ENCODE data around the gene MRPL24.
"Not testable (repeated sequence)": the region's sequence is repeated elsewhere in the genome, so short reads cannot be mapped to it uniquely, and the experiment has no call there.

MRPL24 gene

DNA sequence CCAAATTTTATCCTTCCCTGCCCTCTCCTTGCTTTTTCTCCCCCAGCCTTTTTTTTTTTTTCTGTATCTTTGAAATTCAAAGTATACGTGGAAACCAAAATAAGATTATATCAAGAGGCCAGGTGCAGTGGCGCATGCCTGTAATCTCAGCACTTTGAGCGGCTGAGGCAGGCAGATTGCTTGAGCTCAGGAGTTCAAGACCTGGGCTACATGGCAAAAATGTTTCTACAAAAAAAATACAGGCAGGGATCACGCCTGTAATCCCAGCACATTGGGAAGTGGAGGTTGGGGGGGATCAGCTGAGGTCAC, 19.9 kb upstream of the MRPL24 start:
- TF ChIP-seq, protein P1, sequence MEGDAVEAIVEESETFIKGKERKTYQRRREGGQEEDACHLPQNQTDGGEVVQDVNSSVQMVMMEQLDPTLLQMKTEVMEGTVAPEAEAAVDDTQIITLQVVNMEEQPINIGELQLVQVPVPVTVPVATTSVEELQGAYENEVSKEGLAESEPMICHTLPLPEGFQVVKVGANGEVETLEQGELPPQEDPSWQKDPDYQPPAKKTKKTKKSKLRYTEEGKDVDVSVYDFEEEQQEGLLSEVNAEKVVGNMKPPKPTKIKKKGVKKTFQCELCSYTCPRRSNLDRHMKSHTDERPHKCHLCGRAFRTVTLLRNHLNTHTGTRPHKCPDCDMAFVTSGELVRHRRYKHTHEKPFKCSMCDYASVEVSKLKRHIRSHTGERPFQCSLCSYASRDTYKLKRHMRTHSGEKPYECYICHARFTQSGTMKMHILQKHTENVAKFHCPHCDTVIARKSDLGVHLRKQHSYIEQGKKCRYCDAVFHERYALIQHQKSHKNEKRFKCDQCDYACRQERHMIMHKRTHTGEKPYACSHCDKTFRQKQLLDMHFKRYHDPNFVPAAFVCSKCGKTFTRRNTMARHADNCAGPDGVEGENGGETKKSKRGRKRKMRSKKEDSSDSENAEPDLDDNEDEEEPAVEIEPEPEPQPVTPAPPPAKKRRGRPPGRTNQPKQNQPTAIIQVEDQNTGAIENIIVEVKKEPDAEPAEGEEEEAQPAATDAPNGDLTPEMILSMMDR (IDR thresholded peaks at IDR 0.05; ENCODE audit: insufficient read depth, low read depth, low read length, missing control alignments): no peak
- H3K4me3 ChIP-seq (ENCODE audit: low read depth, low read length): no peak overlapping the region
- no peak for DNase-seq (ENCODE audit: low read depth)

- TF ChIP-seq, protein P1 (IDR thresholded peaks at IDR 0.05; ENCODE audit: insufficient read depth, low read depth, low read length, missing control alignments): no peak
- DNase-seq (ENCODE audit: low read depth): no peak
- H3K4me3 ChIP-seq (ENCODE audit: low read depth, low read length): no peak overlapping the region
Measured at GRCh38 chr1:156760092-156760795, 19.4 kb upstream of the MRPL24 start.

GRCh38 chr1:156757572-156758253, 16.8 kb upstream of the MRPL24 start:
- H3K4me3 ChIP-seq (ENCODE audit: low read depth, low read length); DNase-seq (ENCODE audit: low read depth): not testable (repeated sequence)

- TF ChIP-seq, protein P1 (IDR thresholded peaks at IDR 0.05; ENCODE audit: insufficient read depth, low read depth, low read length, missing control alignments): no peak
- no peak for DNase-seq (ENCODE audit: low read depth)
- H3K4me3 ChIP-seq (ENCODE audit: low read depth, low read length): no peak overlapping the region
Measured at GRCh38 chr1:156756355-156756754, 15.5 kb upstream of the MRPL24 start.

DNA sequence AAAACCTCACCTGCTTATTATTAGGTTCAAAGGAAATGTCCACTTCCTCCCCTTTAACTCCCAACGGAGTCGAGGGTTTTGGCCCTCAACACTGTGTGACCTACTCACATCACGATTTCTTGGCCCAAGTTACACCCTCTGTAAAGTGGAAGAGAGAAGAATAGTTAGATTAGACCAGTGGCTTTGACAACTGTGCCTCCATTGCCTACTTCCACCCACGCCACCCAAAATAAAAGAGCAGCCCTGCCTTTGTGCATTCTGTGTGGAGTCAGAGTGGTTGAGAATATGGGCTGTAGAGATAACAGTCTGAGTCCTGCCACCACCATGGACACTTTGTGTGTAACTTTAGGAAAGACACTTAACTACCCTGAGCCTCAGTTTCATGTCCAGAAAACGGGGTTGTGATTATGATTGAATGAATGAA, 14.7 kb upstream of the MRPL24 start:
- TF ChIP-seq, protein P1 (IDR thresholded peaks at IDR 0.05; ENCODE audit: insufficient read depth, low read depth, low read length, missing control alignments): no peak

DNA sequence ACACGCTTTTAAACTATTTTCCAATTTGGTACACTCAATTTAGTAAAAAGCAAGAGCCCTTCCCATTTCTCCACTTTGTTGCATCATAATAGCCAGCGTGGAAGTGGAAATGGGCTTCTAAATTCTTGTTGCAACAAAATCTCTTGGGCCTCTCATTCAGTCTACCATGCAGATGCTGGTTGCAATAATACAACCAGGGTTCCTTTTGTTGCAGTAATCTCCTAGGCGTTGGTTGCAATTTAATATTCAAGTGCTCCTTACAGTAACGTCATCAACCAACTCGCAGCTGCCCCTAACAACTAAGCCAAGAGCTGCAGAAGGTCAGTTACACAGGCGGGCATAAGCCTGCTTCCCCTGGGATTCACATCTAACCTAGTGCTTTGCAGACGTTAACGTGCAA, 13.3 kb upstream of the MRPL24 start:
- H3K4me3 ChIP-seq (ENCODE audit: low read depth, low read length): no peak overlapping the region
- TF ChIP-seq, protein P1 (IDR thresholded peaks at IDR 0.05; ENCODE audit: insufficient read depth, low read depth, low read length, missing control alignments): no peak
- DNase-seq (ENCODE audit: low read depth): no peak

More for the DNA sequence above, 14.7 kb upstream of the MRPL24 start:
- no peak overlapping the region for H3K4me3 ChIP-seq (ENCODE audit: low read depth, low read length)
- DNase-seq (ENCODE audit: low read depth): no peak

DNA sequence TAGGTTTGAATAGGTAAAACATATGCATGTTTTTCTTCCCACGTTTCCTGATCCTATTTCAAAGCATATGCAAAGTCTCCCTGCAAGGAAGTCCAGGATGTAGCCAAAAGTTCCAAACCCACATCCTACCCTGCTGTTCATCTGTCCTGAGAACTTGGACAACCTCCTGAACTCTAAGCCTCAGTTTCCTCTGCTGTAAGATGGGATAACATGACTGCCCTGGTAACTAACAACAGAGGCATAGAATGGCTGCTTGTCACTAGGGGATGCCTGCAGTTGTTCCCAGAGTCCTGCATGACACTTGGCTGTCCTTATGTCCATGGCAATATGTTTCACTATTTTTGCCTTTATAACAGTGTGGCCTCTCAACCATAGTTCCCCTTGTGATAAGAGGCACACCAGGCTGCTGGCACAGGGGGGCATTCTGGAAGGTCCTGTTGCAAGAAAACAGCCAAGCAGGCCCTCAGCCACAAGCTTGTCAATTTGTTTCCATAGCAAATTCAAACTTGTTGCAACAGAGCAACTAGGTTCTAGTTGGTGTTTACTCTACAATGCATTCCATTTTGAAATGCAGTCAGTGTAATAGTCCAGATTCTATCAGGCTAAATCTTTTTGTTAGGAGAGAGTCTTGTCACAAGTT, 12.1 kb upstream of the MRPL24 start:
- DNase-seq (ENCODE audit: low read depth): no peak
- TF ChIP-seq, protein P1 (IDR thresholded peaks at IDR 0.05; ENCODE audit: insufficient read depth, low read depth, low read length, missing control alignments): no peak

More for the DNA sequence above, 12.1 kb upstream of the MRPL24 start:
- peak overlapping the region; percentile 88 for H3K4me3 ChIP-seq (ENCODE audit: low read depth, low read length)
